ENCODE measurements around the gene ENPP4. TPM values are rescaled to one million over a fixed set of nuclear protein-coding genes. Genes with fewer than 3 reads are reported as not detected.

Gene ENPP4
- total and polyA plus RNA-seq, 2 of the 4 experiments (the other 2 are of a cell fraction), result under 0.01 to 0.03 TPM

GRCh38 chr6:46160102-46160501 is 30.3 kb downstream of the ENPP4 start:
- WGBS, 2 experiments (ENCODE audit: extremely low coverage in 2 of 2, insufficient read length in 1 of 2), result no CpG with 5 or more reads among the region's 5 CpGs
- BruUV-seq (replicated peaks), result no TSS peak
- no peak for ATAC-seq (ENCODE audit: low read depth)

More at GRCh38 chr6:46160102-46160501, 30.3 kb downstream of the ENPP4 start:
- Histone ChIP-seq H2AK5ac (ENCODE audit: low read depth, low read length) (no peak overlapping the region), H4K20me1 (ENCODE audit: insufficient read depth, low read length) (no peaks in the 10 kb centered on the region), H3K9ac (ENCODE audit: low read depth, low read length) (no peak overlapping the region), H4K91ac (ENCODE audit: insufficient read depth, low read depth, low read length) (no peak overlapping the region), H3K9me3 (ENCODE audit: control insufficient read depth, insufficient read depth, low read length) (no peaks in the 10 kb centered on the region), H3K4me3 (ENCODE audit: insufficient read depth, low read depth, low read length) (no peak overlapping the region), H3K23ac (ENCODE audit: low read depth, low read length) (no peak overlapping the region), H3K36me3 (ENCODE audit: control insufficient read depth, insufficient read depth, low read length) (no peaks in the 10 kb centered on the region), H3K56ac (ENCODE audit: extremely low read depth, insufficient read depth, low read length) (no peak overlapping the region), H2BK5ac (ENCODE audit: low read depth, low read length, poor library complexity, severe bottlenecking) (no peak overlapping the region), H3K27ac (ENCODE audit: insufficient read depth, low read length) (no peak overlapping the region), H4K5ac (ENCODE audit: low read depth, low read length) (no peak overlapping the region), H3K14ac (replicated peaks; ENCODE audit: low read depth, low read length) (no peak overlapping the region), H3K4ac (ENCODE audit: low read depth, low read length) (no peak overlapping the region), H2AFZ (replicated peaks; ENCODE audit: low read length, poor library complexity) (no peak overlapping the region), H4K8ac (ENCODE audit: low read depth in 2 of 2, low read length in 2 of 2) (no peak overlapping the region), H2AK9ac (replicated peaks; ENCODE audit: low read depth, low read length, poor library complexity) (no peak overlapping the region), H2BK120ac (ENCODE audit: low read depth, low read length) (no peak overlapping the region), H3K18ac (ENCODE audit: low read depth, low read length) (no peak overlapping the region), H3K4me2 (ENCODE audit: low read depth, low read length) (no peak overlapping the region), H3K79me1 (ENCODE audit: low read depth in 1 of 2, low read length in 2 of 2) (no peaks in the 10 kb centered on the region), H3K27me3 (ENCODE audit: control insufficient read depth, insufficient read depth, low read length) (no peaks in the 10 kb centered on the region), H2BK20ac (ENCODE audit: low read depth, low read length) (no peak overlapping the region), H3K9me1 (ENCODE audit: insufficient read depth, low read length) (no peaks in the 10 kb centered on the region), H3K4me1 (ENCODE audit: control insufficient read depth, insufficient read depth, low read length) (no peaks in the 10 kb centered on the region), H2BK15ac (ENCODE audit: low read depth, low read length) (no peak overlapping the region)
- no peak for DNase-seq
- CTCF ChIA-PET, result no interaction called here
- TF ChIP-seq CEBPB (IDR thresholded peaks at IDR 0.05; ENCODE audit: low read depth, low read length), result peak; percentile 55
- no peak for TF ChIP-seq RCOR1 (IDR thresholded peaks at IDR 0.05; ENCODE audit: insufficient replicate concordance, low read length)
- in situ Hi-C loops (cut with MboI; ENCODE audit: low sequenced_read_pairs) (no loop called here), intact Hi-C loops (cut with micrococcal nuclease) (no loop called here), dilution Hi-C loops (cut with HindIII; ENCODE audit: low sequenced_read_pairs, unreplicated experiment) (no loop called here)
- POLR2A ChIA-PET (ENCODE audit: unreplicated experiment), result no interaction called here

Measured in IMR-90 (cell line).